ENCODE results near the gene UBA7. TPM values are rescaled to one million over a fixed set of nuclear protein-coding genes. Genes with fewer than 3 reads are reported as not detected.
A peak's percentile ranks its signal among the peaks of the same experiment; 100 is the strongest.

UBA7 gene
- total RNA-seq, 1 donor, result 76.7 TPM

GRCh38 chr3:49804141-49805041, 9.4 kb downstream of the UBA7 start:
- H3K4me2 ChIP-seq (ENCODE audit: insufficient read depth, low read length), result peak overlapping the region; percentile 97

GRCh38 chr3:49803465-49804140, 10.2 kb downstream of the UBA7 start:
- H3K4me3 ChIP-seq (ENCODE audit: insufficient read depth, low read length), result peak overlapping the region; percentile 95
- DNase-seq (ENCODE audit: insufficient read length, low spot score, missing footprints), result peak; percentile 74
- peaks cover under 1% of the 10 kb centered on the region for H3K36me3 ChIP-seq (ENCODE audit: insufficient read depth, low read length)
- peak overlapping the region; percentile 97 for H3K4me2 ChIP-seq (ENCODE audit: insufficient read depth, low read length)
- H2AFZ ChIP-seq (ENCODE audit: low read length), result peak overlapping the region; percentile 83
- no peak for TF ChIP-seq CTCF (IDR thresholded peaks at IDR 0.05; ENCODE audit: extremely low read depth, low read depth, low read length)
- H3K27ac ChIP-seq (ENCODE audit: low read depth, low read length), result no peak overlapping the region
- H4K20me1 ChIP-seq (ENCODE audit: insufficient read depth, low read length), result peaks cover 12% of the 10 kb centered on the region
- no peaks in the 10 kb centered on the region for H3K27me3 ChIP-seq (ENCODE audit: insufficient read depth, low read length)
- H3K79me2 ChIP-seq (ENCODE audit: insufficient read depth, low read length), result peaks cover 3% of the 10 kb centered on the region
- H3K4me1 ChIP-seq (ENCODE audit: insufficient read depth, low read length), result peaks cover 25% of the 10 kb centered on the region
- H3K9me3 ChIP-seq (ENCODE audit: low read depth, low read length), result no peaks in the 10 kb centered on the region

More at GRCh38 chr3:49804141-49805041, 9.4 kb downstream of the UBA7 start:
- Histone ChIP-seq H3K9me3 (ENCODE audit: low read depth, low read length) (no peaks in the 10 kb centered on the region), H3K4me3 (ENCODE audit: insufficient read depth, low read length) (peak overlapping the region; percentile 95), H3K4me1 (ENCODE audit: insufficient read depth, low read length) (peaks cover 23% of the 10 kb centered on the region), H3K27ac (ENCODE audit: low read depth, low read length) (peak overlapping the region; percentile 41), H2AFZ (ENCODE audit: low read length) (no peak overlapping the region), H3K27me3 (ENCODE audit: insufficient read depth, low read length) (no peaks in the 10 kb centered on the region), H4K20me1 (ENCODE audit: insufficient read depth, low read length) (peaks cover 12% of the 10 kb centered on the region), H3K36me3 (ENCODE audit: insufficient read depth, low read length) (peaks cover 4% of the 10 kb centered on the region), H3K79me2 (ENCODE audit: insufficient read depth, low read length) (peaks cover 3% of the 10 kb centered on the region)
- DNase-seq (ENCODE audit: insufficient read length, low spot score, missing footprints), result peak; percentile 76
- no peak for TF ChIP-seq CTCF (IDR thresholded peaks at IDR 0.05; ENCODE audit: extremely low read depth, low read depth, low read length)

- H3K4me3 ChIP-seq (ENCODE audit: insufficient read depth, low read length), result peak within 1 kb of the TSS; percentile 95
- H3K27ac ChIP-seq (ENCODE audit: low read depth, low read length), result peak within 1 kb of the TSS; percentile 66
These were observed 10.9 kb downstream of the UBA7 start, which contains the start of gene INKA1 for GRCh38 chr3:49802719-49803464. Gene INKA1, plus strand, starts transcription at chr3:49803261. Its CDS starts 132 bp downstream, at chr3:49803393.

More at GRCh38 chr3:49802719-49803464, 10.9 kb downstream of the UBA7 start, which contains the start of gene INKA1:
- Histone ChIP-seq H3K9me3 (ENCODE audit: low read depth, low read length) (no peaks in the 10 kb centered on the region), H3K36me3 (ENCODE audit: insufficient read depth, low read length) (no peaks in the 10 kb centered on the region), H3K4me2 (ENCODE audit: insufficient read depth, low read length) (peak within 1 kb of the TSS; percentile 97), H3K4me1 (ENCODE audit: insufficient read depth, low read length) (peaks cover 25% of the 10 kb centered on the region), H3K79me2 (ENCODE audit: insufficient read depth, low read length) (peaks cover 3% of the 10 kb centered on the region), H2AFZ (ENCODE audit: low read length) (peak within 1 kb of the TSS; percentile 99), H3K27me3 (ENCODE audit: insufficient read depth, low read length) (no peaks in the 10 kb centered on the region), H4K20me1 (ENCODE audit: insufficient read depth, low read length) (peaks cover 12% of the 10 kb centered on the region)
- TF ChIP-seq CTCF (IDR thresholded peaks at IDR 0.05; ENCODE audit: extremely low read depth, low read depth, low read length), result peak; percentile 79
- peak; percentile 99 for DNase-seq (ENCODE audit: insufficient read length, low spot score, missing footprints)
